OCI-LY7 (cell line): ENCODE data around the gene PARP14. TPM values are rescaled to one million over a fixed set of nuclear protein-coding genes. Genes with fewer than 3 reads are reported as not detected.

Experiments
- BruUV-seq: library from RNA; stranded (reverse); fragments of 400-500 nt; replicated peaks from 2 replicates; lab custom pipeline; 2021; lab: Mats Ljungman, UMichigan
- CTCF ChIA-PET: fragments of 300-600 bp; sonication (Branson Sonifier 250); formaldehyde crosslinking; loops from one replicate; lab custom pipeline; 2022; ENCODE audit warnings: antibody characterized with exemption; ENCODE audit not compliant: unreplicated experiment; lab: Charles Lee
- POLR2A ChIA-PET: fragments of 300-600 bp; sonication (Branson Sonifier 250); formaldehyde crosslinking; loops from one replicate; lab custom pipeline; 2022; ENCODE audit warnings: antibody characterized with exemption; lab: Charles Lee
- DNase-seq: peaks from one replicate; pipeline ENCODE4 v3.0.0-alpha.2; 2015; ENCODE audit warnings: low spot score
- H2AFZ ChIP-seq: fragments of 200-600 bp; sonication (generic), shearing (Covaris generic); 2 replicates; pipeline ENCODE4 v1.6.1; 2014; ENCODE audit warnings: mild to moderate bottlenecking, antibody characterized with exemption, low read length, moderate library complexity
- H3K27ac ChIP-seq: fragments of 200-600 bp; sonication (generic); 2 replicates; pipeline ENCODE4 v1.5.1; 2014; ENCODE audit warnings: mixed run types, low read depth, mild to moderate bottlenecking, moderate library complexity, low read length, inconsistent platforms; ENCODE audit not compliant: poor library complexity, severe bottlenecking
- H3K36me3 ChIP-seq: fragments of 200-600 bp; sonication (generic); 2 replicates; pipeline ENCODE4 v1.6.1; 2014; ENCODE audit warnings: mild to moderate bottlenecking, antibody characterized with exemption, low read length, moderate library complexity, mixed read lengths; ENCODE audit not compliant: insufficient read depth
- H3K4me1 ChIP-seq: fragments of 200-600 bp; sonication (generic); 2 replicates; pipeline ENCODE4 v1.5.1; 2014; ENCODE audit warnings: mild to moderate bottlenecking, low read length; ENCODE audit not compliant: insufficient read depth, poor library complexity, severe bottlenecking
- H3K4me2 ChIP-seq: fragments of 200-600 bp; sonication (generic); 2 replicates; pipeline ENCODE4 v1.6.1; 2014; ENCODE audit warnings: mild to moderate bottlenecking, low read length
- H3K4me3 ChIP-seq: fragments of 200-600 bp; sonication (generic); 2 replicates; pipeline ENCODE4 v1.5.1; 2014; ENCODE audit warnings: mild to moderate bottlenecking, low read depth, low read length; ENCODE audit not compliant: poor library complexity, severe bottlenecking
- H3K79me2 ChIP-seq: fragments of 200-600 bp; sonication (generic); 2 replicates; pipeline ENCODE4 v1.6.1; 2016; ENCODE audit warnings: low read depth, mild to moderate bottlenecking, low read length, moderate library complexity, mixed read lengths; ENCODE audit not compliant: insufficient read depth
- H3K9me2 ChIP-seq: fragments of 200-600 bp; sonication (generic); 2 replicates; pipeline ENCODE4 v1.6.1; 2016; ENCODE audit warnings: mild to moderate bottlenecking, low read length, mixed read lengths; ENCODE audit not compliant: insufficient read depth
- H3K9me3 ChIP-seq: fragments of 200-600 bp; sonication (generic); 2 replicates; pipeline ENCODE4 v1.6.1; 2014; ENCODE audit warnings: mild to moderate bottlenecking, mixed run types, low read length, mixed read lengths
- H4K20me1 ChIP-seq: fragments of 200-600 bp; sonication (generic); 2 replicates; pipeline ENCODE4 v1.6.1; 2014; ENCODE audit warnings: mild to moderate bottlenecking, antibody characterized with exemption, low read length, moderate library complexity, mixed read lengths; ENCODE audit not compliant: insufficient read depth
- CTCF ChIP-seq: fragments of 200-600 bp; sonication (generic); conservative IDR thresholded peaks from 2 replicates; pipeline ENCODE4 v1.5.1; 2014; ENCODE audit warnings: mild to moderate bottlenecking, antibody characterized with exemption, low read length, moderate library complexity, mixed read lengths
- EZH2phosphoT487 ChIP-seq: fragments of 200-600 bp; sonication (generic); IDR thresholded peaks from 2 replicates; pipeline ENCODE4 v1.6.1; 2018; ENCODE audit warnings: low read depth, borderline replicate concordance, mild to moderate bottlenecking, mixed run types, antibody characterized with exemption, low read length, moderate library complexity, mixed read lengths
- intact Hi-C: fragments of 100-400 bp; cut with micrococcal nuclease; formaldehyde crosslinking; loops from one replicate; pipeline ENCODE4 v1.10.0; 2022; ENCODE audit not compliant: unreplicated experiment
- total RNA-seq, 2 experiments: library from RNA; depleted of rRNA in 1 of 2; stranded (reverse); fragments of >200 nt in 1 of 2; shearing (Covaris generic) in 1 of 2; gene quantifications; 2 replicates each; pipeline ENCODE4 v1.2.3, GENCODE V29; 2014 to 2022

The PARP14 gene
- total RNA-seq, 2 experiments from 2014 or later = 5.6 to 12.4 TPM

GRCh38 chr3:122766430-122766829, 85.8 kb downstream of the PARP14 start:
- no peak overlapping the region for H3K27ac ChIP-seq
- no peaks in the 10 kb centered on the region for H4K20me1 ChIP-seq
- no peaks in the 10 kb centered on the region for H3K4me1 ChIP-seq
- intact Hi-C loops = no loop called here
- H3K79me2 ChIP-seq = no peaks in the 10 kb centered on the region
- POLR2A ChIA-PET = no interaction called here
- no TSS peak for BruUV-seq
- H2AFZ ChIP-seq = no peak overlapping the region
- DNase-seq = no peak
- no peak overlapping the region for H3K4me2 ChIP-seq
- CTCF ChIA-PET = no interaction called here
- H3K9me3 ChIP-seq = no peaks in the 10 kb centered on the region
- no peaks in the 10 kb centered on the region for H3K9me2 ChIP-seq
- TF ChIP-seq EZH2phosphoT487 = no peak
- TF ChIP-seq CTCF = no peak
- peaks cover 27% of the 10 kb centered on the region; the same call in 1 of the 2 replicates for H3K36me3 ChIP-seq
- no peak overlapping the region for H3K4me3 ChIP-seq

GRCh38 chr3:122767540-122768372, 87.1 kb downstream of the PARP14 start:
- Histone ChIP-seq H3K27ac (no peak overlapping the region), H4K20me1 (no peaks in the 10 kb centered on the region), H3K4me3 (no peak overlapping the region), H2AFZ (no peak overlapping the region), H3K9me2 (no peaks in the 10 kb centered on the region), H3K4me2 (no peak overlapping the region), H3K4me1 (no peaks in the 10 kb centered on the region), H3K36me3 (peaks cover 21% of the 10 kb centered on the region; the same call in 1 of the 2 replicates), H3K9me3 (no peaks in the 10 kb centered on the region), H3K79me2 (no peaks in the 10 kb centered on the region)
- BruUV-seq = no TSS peak
- no peak for DNase-seq
- CTCF ChIA-PET = no interaction called here
- intact Hi-C loops = no loop called here
- no peak for TF ChIP-seq EZH2phosphoT487
- no peak for TF ChIP-seq CTCF
- POLR2A ChIA-PET = no interaction called here
